HUES6 (cell line): Measurements from ENCODE around the gene COQ2.

ENCODE experiments used
- H3K27ac ChIP-seq: 2 replicates; pipeline ENCODE4 v1.7.0; 2013; ENCODE audit warnings: low read depth, mild to moderate bottlenecking, low read length, inconsistent platforms
- H3K27me3 ChIP-seq: 2 replicates; pipeline ENCODE4 v1.6.1; 2013; ENCODE audit warnings: low read length; ENCODE audit not compliant: control insufficient read depth, insufficient read depth
- H3K36me3 ChIP-seq: 2 replicates; pipeline ENCODE4 v1.6.1; 2013; ENCODE audit warnings: low read length; ENCODE audit not compliant: control insufficient read depth, insufficient read depth
- H3K4me1 ChIP-seq: 2 replicates; pipeline ENCODE4 v1.6.1; 2013; ENCODE audit warnings: low read length; ENCODE audit not compliant: control insufficient read depth, insufficient read depth
- H3K4me3 ChIP-seq: 2 replicates; pipeline ENCODE4 v1.5.1; 2013; ENCODE audit warnings: low read depth, low read length
- H3K9ac ChIP-seq: one replicate; pipeline ENCODE4 v1.6.1; 2013; ENCODE audit warnings: mild to moderate bottlenecking, low read length
- H3K9me3 ChIP-seq: 2 replicates; pipeline ENCODE4 v1.6.1; 2013; ENCODE audit warnings: low read depth, low read length; ENCODE audit not compliant: control insufficient read depth, insufficient read depth

The COQ2 gene

GRCh38 chr4:83263106-83263505 is 21.5 kb downstream of the COQ2 start:
- Histone ChIP-seq H3K27ac (no peak overlapping the region), H3K36me3 (peaks cover 34% of the 10 kb centered on the region), H3K27me3 (no peaks in the 10 kb centered on the region)

DNA sequence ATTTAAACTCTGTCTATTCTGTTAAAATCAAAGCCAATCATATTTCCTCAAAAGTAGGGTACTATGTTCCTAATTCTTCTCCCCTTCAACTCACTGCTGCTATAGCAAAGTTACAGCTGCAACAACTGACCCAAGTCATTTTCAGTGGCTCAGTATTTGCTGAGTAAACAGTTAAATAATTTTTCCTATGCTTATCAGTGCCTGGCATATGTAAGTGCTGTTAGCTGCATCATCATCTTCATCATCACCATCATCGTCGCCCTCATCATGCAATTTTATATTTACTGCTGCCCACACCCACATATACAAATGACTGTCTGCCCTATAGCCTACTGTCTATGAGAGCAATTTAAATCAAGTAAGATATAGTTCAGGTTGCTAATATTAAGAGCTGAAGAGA is 21.9 kb downstream of the COQ2 start:
- Histone ChIP-seq H3K36me3 (peaks cover 33% of the 10 kb centered on the region), H3K27ac (no peak overlapping the region), H3K9me3 (no peaks in the 10 kb centered on the region), H3K4me1 (no peaks in the 10 kb centered on the region), H3K9ac (no peak overlapping the region), H3K4me3 (no peak overlapping the region), H3K27me3 (no peaks in the 10 kb centered on the region)

More at GRCh38 chr4:83263106-83263505, 21.5 kb downstream of the COQ2 start:
- Histone ChIP-seq H3K4me3 (no peak overlapping the region), H3K4me1 (no peaks in the 10 kb centered on the region), H3K9me3 (no peaks in the 10 kb centered on the region), H3K9ac (no peak overlapping the region)

DNA sequence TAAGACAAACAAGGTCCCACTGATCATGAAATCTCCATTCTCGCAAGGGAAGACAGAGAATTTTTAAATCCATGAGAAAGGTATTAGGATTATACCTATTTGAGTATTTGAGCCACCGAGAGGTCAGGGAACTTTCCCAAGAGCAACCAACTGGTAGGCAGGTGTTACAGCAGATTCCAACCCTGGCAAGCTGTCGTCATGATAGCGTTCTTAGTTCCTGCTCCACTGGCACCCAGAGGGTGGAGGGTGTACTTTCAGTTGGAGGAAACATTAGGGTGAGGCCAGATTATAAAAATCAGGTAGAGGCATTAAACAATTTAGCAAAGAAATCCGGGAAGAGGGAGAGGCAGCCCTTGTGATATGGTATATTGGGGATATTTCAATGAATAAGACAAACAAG is 23.3 kb downstream of the COQ2 start:
- Histone ChIP-seq H3K27me3 (no peaks in the 10 kb centered on the region), H3K36me3 (peaks cover 27% of the 10 kb centered on the region), H3K9me3 (no peaks in the 10 kb centered on the region), H3K27ac (no peak overlapping the region), H3K4me1 (no peaks in the 10 kb centered on the region), H3K4me3 (no peak overlapping the region), H3K9ac (no peak overlapping the region)

- no peaks in the 10 kb centered on the region for H3K27me3 ChIP-seq
- no peak overlapping the region for H3K27ac ChIP-seq
- no peak overlapping the region for H3K9ac ChIP-seq
- peaks cover 17% of the 10 kb centered on the region for H3K36me3 ChIP-seq
- H3K4me3 ChIP-seq = no peak overlapping the region
- no peaks in the 10 kb centered on the region for H3K4me1 ChIP-seq
- no peaks in the 10 kb centered on the region for H3K9me3 ChIP-seq
Measured at GRCh38 chr4:83259586-83259985, 25.0 kb downstream of the COQ2 start.

DNA sequence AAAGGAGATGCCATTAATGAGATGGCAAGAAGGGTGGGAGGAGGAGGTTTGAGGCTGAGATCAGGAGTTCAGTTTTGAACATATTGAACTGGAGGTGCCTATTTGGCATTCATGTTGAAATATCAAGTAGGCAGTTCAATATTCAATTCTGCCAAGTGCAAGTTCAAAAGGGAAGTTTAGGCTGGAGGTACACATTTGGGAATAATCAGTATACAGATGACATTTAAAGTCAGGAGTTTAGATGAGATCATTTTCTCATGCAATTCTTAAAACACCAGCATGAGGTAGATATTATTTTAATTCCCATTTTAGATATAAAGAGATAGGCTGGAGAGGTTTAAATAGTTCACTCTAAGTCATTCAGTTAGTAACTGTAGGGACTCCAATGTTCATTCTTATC is 26.1 kb downstream of the COQ2 start:
- no peaks in the 10 kb centered on the region for H3K9me3 ChIP-seq
- no peak overlapping the region for H3K9ac ChIP-seq
- H3K27me3 ChIP-seq = no peaks in the 10 kb centered on the region
- no peak overlapping the region for H3K4me3 ChIP-seq
- peaks cover 15% of the 10 kb centered on the region for H3K36me3 ChIP-seq
- H3K4me1 ChIP-seq = no peaks in the 10 kb centered on the region
- H3K27ac ChIP-seq = no peak overlapping the region

GRCh38 chr4:83257811-83258210 is 26.8 kb downstream of the COQ2 start:
- no peaks in the 10 kb centered on the region for H3K27me3 ChIP-seq
- H3K27ac ChIP-seq = no peak overlapping the region
- H3K36me3 ChIP-seq = peaks cover 12% of the 10 kb centered on the region
- H3K4me1 ChIP-seq = no peaks in the 10 kb centered on the region
- H3K4me3 ChIP-seq = no peak overlapping the region
- H3K9ac ChIP-seq = no peak overlapping the region
- H3K9me3 ChIP-seq = no peaks in the 10 kb centered on the region

DNA sequence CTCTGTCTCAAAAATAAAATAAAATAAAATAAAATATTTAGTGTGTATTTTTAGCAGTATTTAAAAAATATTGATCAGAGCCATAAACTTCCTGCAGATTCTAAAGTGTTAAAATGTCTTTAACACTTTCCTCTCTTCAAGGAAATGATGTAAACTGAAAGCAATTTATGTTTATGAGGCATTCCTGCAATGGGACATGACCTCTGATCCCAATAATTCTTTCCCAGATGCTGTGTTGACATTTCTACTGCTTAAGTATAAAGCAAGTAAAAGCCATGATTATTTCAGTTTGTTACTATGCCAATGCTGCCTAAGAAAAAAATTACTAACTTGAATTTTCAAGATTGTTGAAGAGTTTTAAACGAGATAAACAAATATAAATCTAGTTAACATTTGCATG is 29.0 kb downstream of the COQ2 start:
- H3K9ac ChIP-seq = no peak overlapping the region
- H3K36me3 ChIP-seq = no peaks in the 10 kb centered on the region
- no peak overlapping the region for H3K4me3 ChIP-seq
- H3K27ac ChIP-seq = no peak overlapping the region
- no peaks in the 10 kb centered on the region for H3K9me3 ChIP-seq
- H3K4me1 ChIP-seq = peaks cover 7% of the 10 kb centered on the region; the same call in 1 of the 2 replicates
- H3K27me3 ChIP-seq = no peaks in the 10 kb centered on the region

GRCh38 chr4:83252782-83253405 is 31.7 kb downstream of the COQ2 start:
- no peaks in the 10 kb centered on the region for H3K36me3 ChIP-seq
- peaks cover 13% of the 10 kb centered on the region for H3K4me1 ChIP-seq
- no peaks in the 10 kb centered on the region for H3K9me3 ChIP-seq
- H3K9ac ChIP-seq = no peak overlapping the region
- no peak overlapping the region for H3K4me3 ChIP-seq
- no peaks in the 10 kb centered on the region for H3K27me3 ChIP-seq
- no peak overlapping the region for H3K27ac ChIP-seq

DNA sequence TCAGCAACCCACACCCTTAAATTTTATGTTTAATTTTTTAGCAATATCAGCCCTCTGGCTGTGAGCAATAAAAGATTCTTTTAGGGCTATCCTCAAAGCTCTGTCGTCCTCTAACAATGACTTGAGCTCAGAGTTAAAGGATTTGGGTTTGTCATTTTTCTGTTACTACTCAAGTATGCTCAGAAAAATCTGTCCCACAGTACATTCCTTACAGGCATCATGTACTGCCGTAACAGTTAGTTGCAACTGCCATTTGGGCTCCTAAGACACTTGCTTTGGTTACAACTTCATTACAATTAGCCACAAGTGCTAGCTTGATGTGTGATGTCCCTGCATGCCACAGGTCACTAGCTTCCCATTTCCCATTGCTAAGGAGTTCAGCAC is 33.2 kb downstream of the COQ2 start:
- Histone ChIP-seq H3K36me3 (no peaks in the 10 kb centered on the region), H3K9ac (no peak overlapping the region), H3K4me1 (peaks cover 13% of the 10 kb centered on the region), H3K27me3 (no peaks in the 10 kb centered on the region), H3K9me3 (no peaks in the 10 kb centered on the region), H3K27ac (no peak overlapping the region), H3K4me3 (no peak overlapping the region)

- Histone ChIP-seq H3K9ac (no peak overlapping the region), H3K4me1 (peaks cover 13% of the 10 kb centered on the region), H3K27ac (no peak overlapping the region), H3K36me3 (no peaks in the 10 kb centered on the region), H3K27me3 (no peaks in the 10 kb centered on the region), H3K9me3 (no peaks in the 10 kb centered on the region), H3K4me3 (no peak overlapping the region)
Measured at GRCh38 chr4:83250687-83251446, 33.7 kb downstream of the COQ2 start.

GRCh38 chr4:83248486-83248885 is 36.1 kb downstream of the COQ2 start:
- Histone ChIP-seq H3K27me3 (no peaks in the 10 kb centered on the region), H3K4me1 (peaks cover 13% of the 10 kb centered on the region), H3K9me3 (no peaks in the 10 kb centered on the region), H3K36me3 (no peaks in the 10 kb centered on the region), H3K27ac (no peak overlapping the region), H3K9ac (no peak overlapping the region), H3K4me3 (no peak overlapping the region)
